Muscle layer of duodenum (tissue), 2 donors: Measurements from ENCODE around the gene CLEC7A.
A peak's percentile ranks its signal among the peaks of the same experiment; 100 is the strongest.

Experiments
- H3K27ac ChIP-seq: one replicate; pipeline ENCODE4 v1.7.0; 2013; ENCODE audit warnings: mild to moderate bottlenecking, low read length
- H3K27me3 ChIP-seq: one replicate; pipeline ENCODE4 v1.7.0; 2013; ENCODE audit warnings: low read depth, mild to moderate bottlenecking, control low read depth, low read length
- H3K36me3 ChIP-seq, 2 donors: one replicate each; pipeline ENCODE4 v1.7.0; 2013; ENCODE audit warnings: low read length in 2 of 2, control low read depth in 1 of 2, mild to moderate bottlenecking in 1 of 2; ENCODE audit not compliant: insufficient read depth in 2 of 2, control insufficient read depth in 1 of 2
- H3K4me1 ChIP-seq, 2 donors: one replicate each; pipeline ENCODE4 v1.7.0; 2013; ENCODE audit warnings: low read length in 2 of 2, mild to moderate bottlenecking in 2 of 2, control low read depth in 1 of 2, moderate library complexity in 1 of 2; ENCODE audit not compliant: insufficient read depth in 2 of 2, control insufficient read depth in 1 of 2
- H3K4me3 ChIP-seq, 2 donors: one replicate each; pipeline ENCODE4 v1.7.0; 2013; ENCODE audit warnings: low read length in 2 of 2, low read depth in 1 of 2, mild to moderate bottlenecking in 1 of 2
- H3K9me3 ChIP-seq, 2 donors: one replicate each; pipeline ENCODE4 v1.7.0; 2013; ENCODE audit warnings: low read length in 2 of 2, control low read depth in 1 of 2, mild to moderate bottlenecking in 1 of 2; ENCODE audit not compliant: control insufficient read depth in 1 of 2
- donor health status: healthy.

CLEC7A gene

GRCh38 chr12:10068644-10069043 is 61.4 kb downstream of the CLEC7A start:
- peak overlapping the region; percentile 77 for H3K27ac ChIP-seq
- no peaks in the 10 kb centered on the region for H3K36me3 ChIP-seq

GRCh38 chr12:10067942-10068341 is 62.1 kb downstream of the CLEC7A start:
- no peaks in the 10 kb centered on the region for H3K9me3 ChIP-seq
- H3K4me3 ChIP-seq, result no peak overlapping the region
- H3K27me3 ChIP-seq, result no peaks in the 10 kb centered on the region
- H3K27ac ChIP-seq, result peak overlapping the region; percentile 70
- no peaks in the 10 kb centered on the region for H3K36me3 ChIP-seq
- H3K4me1 ChIP-seq, result no peaks in the 10 kb centered on the region

More at GRCh38 chr12:10068644-10069043, 61.4 kb downstream of the CLEC7A start:
- H3K27me3 ChIP-seq, result no peaks in the 10 kb centered on the region
- H3K4me3 ChIP-seq, result no peak overlapping the region
- H3K9me3 ChIP-seq, result no peaks in the 10 kb centered on the region
- no peaks in the 10 kb centered on the region for H3K4me1 ChIP-seq

- no peaks in the 10 kb centered on the region for H3K36me3 ChIP-seq
- no peaks in the 10 kb centered on the region for H3K9me3 ChIP-seq
- H3K27ac ChIP-seq, result peak overlapping the region; percentile 70
- H3K4me3 ChIP-seq, result no peak overlapping the region
- H3K4me1 ChIP-seq, result no peaks in the 10 kb centered on the region
- H3K27me3 ChIP-seq, result no peaks in the 10 kb centered on the region
Observed at GRCh38 chr12:10067264-10067663, 62.7 kb downstream of the CLEC7A start.
